PC-3 (cell line): ENCODE measurements around the gene TXNL4B.

Source experiments
- CTCF ChIP-seq: fragments of 300-600 bp; sonication (generic); conservative IDR thresholded peaks from 2 replicates; pipeline ENCODE4 v1.5.1; 2017; ENCODE audit warnings: antibody characterized with exemption, low read depth, mild to moderate bottlenecking, low read length
- EZH2 ChIP-seq: fragments of 300-600 bp; sonication (generic); IDR thresholded peaks from one replicate; pipeline ENCODE4 v1.6.1; 2017; ENCODE audit warnings: antibody characterized with exemption, mild to moderate bottlenecking, low read length; ENCODE audit not compliant: unreplicated experiment

GRCh38 chr16:72122308-72122707 is 28.9 kb upstream of the TXNL4B start:
- TF ChIP-seq CTCF (no peak), EZH2 (no peak)
